Mucosa of rectum (tissue), 2 donors: ENCODE results near the gene JAZF1.

ENCODE experiments used
- H3K27ac ChIP-seq, 2 donors: one replicate each; pipeline ENCODE4 v1.7.0; 2013; ENCODE audit warnings: inconsistent platforms in 2 of 2, low read depth in 2 of 2, low read length in 2 of 2
- H3K27me3 ChIP-seq, 2 donors: one replicate each; pipeline ENCODE4 v1.7.0; 2013; ENCODE audit warnings: low read length in 2 of 2; ENCODE audit not compliant: control insufficient read depth in 2 of 2, insufficient read depth in 2 of 2
- H3K36me3 ChIP-seq, 2 donors: one replicate each; pipeline ENCODE4 v1.7.0; 2013; ENCODE audit warnings: low read length in 2 of 2; ENCODE audit not compliant: control insufficient read depth in 2 of 2, insufficient read depth in 2 of 2
- H3K4me1 ChIP-seq, 2 donors: one replicate each; pipeline ENCODE4 v1.7.0; 2013; ENCODE audit warnings: low read length in 2 of 2, mild to moderate bottlenecking in 1 of 2; ENCODE audit not compliant: control insufficient read depth in 2 of 2, insufficient read depth in 2 of 2
- H3K4me3 ChIP-seq, 2 donors: one replicate each; pipeline ENCODE4 v1.7.0; 2013; ENCODE audit warnings: low read length in 2 of 2
- H3K9ac ChIP-seq, 2 donors: one replicate each; pipeline ENCODE4 v1.7.0; 2013; ENCODE audit warnings: low read length in 2 of 2, low read depth in 1 of 2, mild to moderate bottlenecking in 1 of 2
- H3K9me3 ChIP-seq, 2 donors: one replicate each; pipeline ENCODE4 v1.7.0; 2013; ENCODE audit warnings: low read length in 2 of 2; ENCODE audit not compliant: control insufficient read depth in 2 of 2
- donor health status: healthy.
- donor health status: Normal muscosa, but diverticular disease.

JAZF1 gene

GRCh38 chr7:28156401-28156800 lies 24.2 kb downstream of the JAZF1 start:
- Histone ChIP-seq H3K4me1 (peaks cover 0 to 4% of the 10 kb centered on the region in 2 donors), H3K36me3 (no peaks in the 10 kb centered on the region), H3K9me3 (no peaks in the 10 kb centered on the region), H3K4me3 (no peak overlapping the region), H3K27ac (no peak overlapping the region), H3K27me3 (no peaks in the 10 kb centered on the region), H3K9ac (no peak overlapping the region)

GRCh38 chr7:28155964-28156363 lies 24.6 kb downstream of the JAZF1 start:
- no peaks in the 10 kb centered on the region for H3K27me3 ChIP-seq

GRCh38 chr7:28155019-28155660 lies 25.5 kb downstream of the JAZF1 start:
- no peaks in the 10 kb centered on the region for H3K36me3 ChIP-seq
- no peaks in the 10 kb centered on the region for H3K27me3 ChIP-seq
- H3K9ac ChIP-seq = no peak overlapping the region
- H3K9me3 ChIP-seq = no peaks in the 10 kb centered on the region
- peaks cover 0 to 4% of the 10 kb centered on the region in 2 donors for H3K4me1 ChIP-seq
- no peak overlapping the region for H3K4me3 ChIP-seq
- H3K27ac ChIP-seq = peak overlapping the region in 1 of 2 donors; percentile 17

More at GRCh38 chr7:28155964-28156363, 24.6 kb downstream of the JAZF1 start:
- Histone ChIP-seq H3K9ac (no peak overlapping the region), H3K9me3 (no peaks in the 10 kb centered on the region), H3K4me3 (no peak overlapping the region), H3K4me1 (peaks cover 0 to 4% of the 10 kb centered on the region in 2 donors), H3K27ac (no peak overlapping the region), H3K36me3 (no peaks in the 10 kb centered on the region)

- Histone ChIP-seq H3K36me3 (no peaks in the 10 kb centered on the region), H3K9me3 (no peaks in the 10 kb centered on the region), H3K27me3 (no peaks in the 10 kb centered on the region), H3K4me1 (peaks cover 0 to 4% of the 10 kb centered on the region in 2 donors), H3K27ac (no peak overlapping the region), H3K9ac (no peak overlapping the region), H3K4me3 (no peak overlapping the region)
Measured at GRCh38 chr7:28152594-28152993, 28.0 kb downstream of the JAZF1 start.

- Histone ChIP-seq H3K27ac (no peak overlapping the region), H3K4me3 (no peak overlapping the region), H3K4me1 (peaks cover 0 to 4% of the 10 kb centered on the region in 2 donors), H3K27me3 (no peaks in the 10 kb centered on the region), H3K36me3 (no peaks in the 10 kb centered on the region), H3K9me3 (no peaks in the 10 kb centered on the region), H3K9ac (no peak overlapping the region)
Measured at GRCh38 chr7:28151965-28152364, 28.6 kb downstream of the JAZF1 start.

GRCh38 chr7:28149291-28150101 lies 31.1 kb downstream of the JAZF1 start:
- Histone ChIP-seq H3K9ac (no peak overlapping the region), H3K4me1 (no peaks in the 10 kb centered on the region), H3K27me3 (no peaks in the 10 kb centered on the region), H3K4me3 (no peak overlapping the region), H3K9me3 (no peaks in the 10 kb centered on the region), H3K27ac (no peak overlapping the region), H3K36me3 (no peaks in the 10 kb centered on the region)

GRCh38 chr7:28145931-28146330 lies 34.7 kb downstream of the JAZF1 start:
- no peak overlapping the region for H3K4me3 ChIP-seq

GRCh38 chr7:28145090-28145626 lies 35.4 kb downstream of the JAZF1 start:
- Histone ChIP-seq H3K9ac (no peak overlapping the region), H3K9me3 (no peaks in the 10 kb centered on the region), H3K27ac (no peak overlapping the region), H3K4me3 (no peak overlapping the region), H3K36me3 (no peaks in the 10 kb centered on the region), H3K27me3 (no peaks in the 10 kb centered on the region), H3K4me1 (no peaks in the 10 kb centered on the region)

More at GRCh38 chr7:28145931-28146330, 34.7 kb downstream of the JAZF1 start:
- no peak overlapping the region for H3K9ac ChIP-seq
- H3K27ac ChIP-seq = no peak overlapping the region
- no peaks in the 10 kb centered on the region for H3K36me3 ChIP-seq
- H3K27me3 ChIP-seq = no peaks in the 10 kb centered on the region
- H3K9me3 ChIP-seq = no peaks in the 10 kb centered on the region
- H3K4me1 ChIP-seq = no peaks in the 10 kb centered on the region

- Histone ChIP-seq H3K36me3 (no peaks in the 10 kb centered on the region), H3K4me3 (no peak overlapping the region), H3K27me3 (no peaks in the 10 kb centered on the region), H3K4me1 (no peaks in the 10 kb centered on the region), H3K9me3 (no peaks in the 10 kb centered on the region), H3K27ac (no peak overlapping the region), H3K9ac (no peak overlapping the region)
Measured at GRCh38 chr7:28144266-28144665, 36.3 kb downstream of the JAZF1 start.

- no peak overlapping the region for H3K4me3 ChIP-seq
- H3K27me3 ChIP-seq = no peaks in the 10 kb centered on the region
- no peak overlapping the region for H3K9ac ChIP-seq
- no peaks in the 10 kb centered on the region for H3K9me3 ChIP-seq
- H3K27ac ChIP-seq = no peak overlapping the region
- H3K4me1 ChIP-seq = no peaks in the 10 kb centered on the region
- no peaks in the 10 kb centered on the region for H3K36me3 ChIP-seq
Measured at GRCh38 chr7:28142650-28143049, 37.9 kb downstream of the JAZF1 start.
